Stimulated activated effector memory CD8-positive, alpha-beta T cell treated with anti-CD3 and anti-CD28 coated beads, Interleukin-12 subunit alpha, Interleukin-12 subunit beta, amount 100 ng/mL, for 72 hours (primary cell): ENCODE data around the gene RSPO3.

Experiments used
- ATAC-seq: fragments of 150-1000 bp; cut with Tn5 transposase; 2 replicates; pipeline ENCODE4 v1.10.0; 2021
- DNase-seq, 2 donors: peaks; one replicate each; pipeline ENCODE4 v3.0.0; 2021 to 2022; ENCODE audit warnings: low spot score in 2 of 2
- H3K27ac Mint-ChIP-seq: one replicate; pipeline ENCODE4 v1.8.0; 2022; ENCODE audit warnings: mild to moderate bottlenecking, mixed read lengths
- H3K36me3 Mint-ChIP-seq: one replicate; pipeline ENCODE4 v1.8.0; 2022; ENCODE audit warnings: mild to moderate bottlenecking, mixed read lengths
- H3K4me1 Mint-ChIP-seq: one replicate; pipeline ENCODE4 v1.8.0; 2022; ENCODE audit warnings: mixed read lengths
- H3K4me3 Mint-ChIP-seq: one replicate; pipeline ENCODE4 v1.8.0; 2022; ENCODE audit warnings: mild to moderate bottlenecking, mixed read lengths
- H3K9me3 Mint-ChIP-seq: one replicate; pipeline ENCODE4 v1.8.0; 2022; ENCODE audit warnings: mixed read lengths

RSPO3 gene, protein sequence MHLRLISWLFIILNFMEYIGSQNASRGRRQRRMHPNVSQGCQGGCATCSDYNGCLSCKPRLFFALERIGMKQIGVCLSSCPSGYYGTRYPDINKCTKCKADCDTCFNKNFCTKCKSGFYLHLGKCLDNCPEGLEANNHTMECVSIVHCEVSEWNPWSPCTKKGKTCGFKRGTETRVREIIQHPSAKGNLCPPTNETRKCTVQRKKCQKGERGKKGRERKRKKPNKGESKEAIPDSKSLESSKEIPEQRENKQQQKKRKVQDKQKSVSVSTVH

DNA sequence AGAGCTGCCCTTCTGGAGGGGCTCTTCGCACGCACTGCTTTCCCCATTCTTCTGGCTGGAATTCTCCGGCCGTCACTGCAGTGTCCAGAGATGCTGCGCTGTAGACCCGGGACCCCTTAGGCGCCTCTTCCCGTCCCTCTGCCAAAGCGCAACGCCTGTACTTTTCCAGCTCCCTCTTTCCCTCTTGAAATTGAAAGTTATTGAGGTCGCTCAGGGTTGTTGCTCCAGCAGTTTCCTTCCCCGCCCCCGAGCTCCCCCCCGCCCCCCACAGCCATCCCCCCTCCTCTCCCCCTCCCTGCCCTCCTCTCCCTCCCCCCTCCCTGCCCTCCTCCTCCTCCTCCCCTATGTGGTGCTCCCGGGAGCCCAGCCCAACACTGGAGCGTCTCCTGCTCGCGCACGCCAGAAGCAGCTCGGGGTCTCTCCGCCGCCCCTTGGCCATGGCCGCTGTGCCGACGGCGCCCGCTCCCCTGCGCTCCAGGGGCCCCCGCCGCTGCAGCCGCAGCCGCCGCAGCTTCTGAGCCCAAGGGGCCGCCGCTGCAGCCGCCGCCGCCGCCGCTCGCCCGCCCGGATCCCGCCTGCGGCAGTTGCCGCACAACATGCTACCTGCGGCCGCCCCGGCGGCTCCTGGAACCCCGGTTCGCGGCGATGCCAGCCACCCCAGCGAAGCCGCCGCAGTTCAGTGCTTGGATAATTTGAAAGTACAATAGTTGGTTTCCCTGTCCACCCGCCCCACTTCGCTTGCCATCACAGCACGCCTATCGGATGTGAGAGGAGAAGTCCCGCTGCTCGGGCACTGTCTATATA is at the start of gene RSPO3:
RSPO3 (plus strand) TSS at position 374 of the 804 bp plus-strand sequence. CDS start 522 bp downstream, outside the sequence.
- Mint-ChIP-seq H3K9me3 (no peaks in the 10 kb centered on the region), H3K4me1 (peaks cover 17% of the 10 kb centered on the region), H3K36me3 (no peaks in the 10 kb centered on the region), H3K27ac (no peak within 1 kb of the TSS), H3K4me3 (peak within 1 kb of the TSS; percentile 63)
- ATAC-seq (no peak), DNase-seq (peak in 1 of 2 donors; percentile 51)

DNA sequence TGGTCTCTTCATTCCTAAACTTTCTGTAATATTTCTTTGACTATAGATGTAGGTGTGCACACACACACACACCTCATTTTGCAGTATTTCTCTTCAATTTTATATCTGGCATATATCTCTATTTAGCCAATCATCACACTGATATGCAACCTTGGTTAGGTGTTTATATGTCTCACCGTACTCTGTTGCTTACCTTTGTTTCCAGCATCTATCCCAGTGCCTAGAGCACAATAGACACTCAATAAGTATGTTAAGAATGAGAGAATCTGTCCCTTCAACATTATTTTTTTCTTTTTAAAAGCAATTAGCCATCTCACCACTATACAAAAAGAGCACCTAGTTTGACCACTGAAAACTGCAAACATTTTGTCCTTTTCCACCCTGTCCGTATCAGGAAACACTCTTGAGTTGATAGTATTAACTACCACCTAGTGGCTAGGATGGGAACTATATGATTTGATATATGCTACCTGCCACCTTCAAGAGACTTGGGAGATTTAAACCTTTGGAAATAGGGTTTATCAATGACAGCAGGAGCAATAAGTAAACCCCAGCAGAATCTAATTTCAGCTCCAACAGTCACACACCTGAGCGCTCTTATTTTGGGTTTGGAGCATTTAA is 48.7 kb upstream of the RSPO3 start:
- H3K9me3 Mint-ChIP-seq = no peaks in the 10 kb centered on the region
- no peak overlapping the region for H3K4me3 Mint-ChIP-seq
- ATAC-seq = no peak
- no peak overlapping the region for H3K27ac Mint-ChIP-seq
- no peaks in the 10 kb centered on the region for H3K36me3 Mint-ChIP-seq
- DNase-seq = no peak
- H3K4me1 Mint-ChIP-seq = no peaks in the 10 kb centered on the region

DNA sequence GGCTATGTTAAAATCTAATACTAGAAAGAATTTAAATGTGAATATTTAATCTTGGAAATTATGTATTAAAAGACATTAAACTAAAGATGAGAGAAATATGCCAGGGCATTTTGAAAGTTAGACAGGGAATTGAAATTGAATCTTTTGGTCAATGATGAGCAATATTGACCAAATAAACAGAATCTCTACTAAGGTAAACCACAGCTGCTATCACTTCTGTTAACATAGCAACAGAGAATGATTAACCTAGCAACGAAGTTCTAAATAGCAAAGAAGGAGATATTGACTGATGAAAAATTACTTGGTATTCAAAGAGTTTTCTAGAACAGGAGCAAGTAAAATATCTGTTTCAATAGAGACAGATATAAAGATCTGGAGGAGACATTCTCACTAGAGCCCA is 45.2 kb upstream of the RSPO3 start:
- no peaks in the 10 kb centered on the region for H3K9me3 Mint-ChIP-seq
- ATAC-seq (no peak), DNase-seq (no peak)
- H3K36me3 Mint-ChIP-seq = no peaks in the 10 kb centered on the region
- no peaks in the 10 kb centered on the region for H3K4me1 Mint-ChIP-seq
- no peak overlapping the region for H3K27ac Mint-ChIP-seq
- no peak overlapping the region for H3K4me3 Mint-ChIP-seq

DNA sequence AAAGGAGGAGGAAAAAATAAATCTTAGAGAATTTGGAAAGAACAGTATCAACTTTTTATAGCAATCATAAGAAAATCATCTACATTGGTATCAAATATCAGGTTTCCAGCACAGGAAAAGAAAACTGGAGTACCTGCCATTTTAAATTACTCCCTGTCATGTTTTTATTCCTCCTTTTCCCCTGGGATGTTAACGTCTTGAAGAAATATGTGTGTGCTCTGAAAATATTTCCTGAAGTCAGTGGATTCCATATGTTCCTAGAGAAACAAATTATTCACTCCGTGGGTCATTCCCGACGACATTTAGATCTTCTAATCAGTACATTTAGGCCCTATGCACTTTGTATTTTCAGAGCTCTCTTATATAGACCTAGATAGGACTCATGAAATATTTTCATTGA is 42.0 kb upstream of the RSPO3 start:
- Mint-ChIP-seq H3K36me3 (no peaks in the 10 kb centered on the region), H3K9me3 (no peaks in the 10 kb centered on the region), H3K4me3 (no peak overlapping the region), H3K27ac (no peak overlapping the region), H3K4me1 (no peaks in the 10 kb centered on the region)
- ATAC-seq = no peak
- DNase-seq = no peak

DNA sequence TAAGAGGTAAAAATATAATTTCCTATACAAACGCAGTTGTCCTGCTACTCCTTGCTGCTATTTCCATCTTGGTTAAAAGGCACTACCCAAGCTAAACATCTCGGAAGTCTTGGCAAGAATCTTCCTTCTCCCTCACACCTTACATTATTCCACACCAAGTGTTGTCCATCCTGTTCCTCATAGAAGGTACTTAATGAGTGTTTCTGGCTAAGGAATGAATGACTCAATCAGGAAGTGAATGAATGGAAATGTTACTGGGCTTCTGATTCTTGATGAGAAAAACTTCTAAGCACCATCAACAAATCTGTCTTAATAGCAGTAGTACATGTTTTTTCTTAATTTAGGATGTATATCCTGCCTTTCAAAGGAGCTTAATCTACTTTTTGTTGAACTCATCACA is 40.6 kb upstream of the RSPO3 start:
- Mint-ChIP-seq H3K4me1 (no peaks in the 10 kb centered on the region), H3K27ac (no peak overlapping the region), H3K4me3 (no peak overlapping the region), H3K9me3 (no peaks in the 10 kb centered on the region), H3K36me3 (no peaks in the 10 kb centered on the region)
- DNase-seq (no peak), ATAC-seq (no peak)

DNA sequence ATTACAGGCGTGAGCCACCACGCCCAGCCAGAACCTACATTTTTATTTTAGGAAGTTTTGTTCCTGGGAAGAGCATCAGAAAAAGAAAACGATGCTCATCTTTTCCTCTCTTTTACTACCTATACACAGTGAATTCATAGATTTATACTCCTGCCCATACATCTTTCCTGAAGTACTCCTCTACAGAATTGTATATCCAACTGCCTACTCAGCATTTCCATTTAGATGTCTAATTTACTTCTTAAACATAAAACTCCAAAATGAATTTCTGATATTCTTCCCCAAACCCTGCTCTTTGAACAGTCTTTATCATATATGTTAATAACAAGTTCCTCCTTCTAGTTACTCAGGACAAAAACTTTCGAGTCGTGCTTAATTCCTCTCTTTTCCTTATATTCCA is 39.8 kb upstream of the RSPO3 start:
- Mint-ChIP-seq H3K4me1 (no peaks in the 10 kb centered on the region), H3K4me3 (no peak overlapping the region), H3K27ac (no peak overlapping the region), H3K36me3 (no peaks in the 10 kb centered on the region), H3K9me3 (no peaks in the 10 kb centered on the region)
- no peak for DNase-seq
- no peak for ATAC-seq

DNA sequence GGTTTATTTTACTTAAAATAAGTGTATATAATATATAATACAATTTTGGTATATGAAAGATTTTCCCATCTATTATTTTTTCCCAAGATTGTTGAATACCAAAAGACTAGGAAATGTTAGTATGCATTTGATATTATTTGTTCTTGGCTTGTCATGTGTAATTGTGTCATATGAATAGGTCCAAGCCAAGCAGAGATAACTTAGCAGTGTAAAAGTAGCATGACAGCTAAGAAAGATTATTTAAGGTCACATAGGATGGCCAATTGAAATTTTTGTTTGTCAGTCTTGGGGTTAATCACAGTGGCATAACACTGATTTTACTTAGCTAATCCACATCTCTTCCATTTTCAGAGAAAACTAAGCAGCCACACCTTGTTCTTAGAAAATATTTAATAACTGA is 38.8 kb upstream of the RSPO3 start:
- DNase-seq (no peak), ATAC-seq (no peak)
- Mint-ChIP-seq H3K9me3 (no peaks in the 10 kb centered on the region), H3K36me3 (no peaks in the 10 kb centered on the region), H3K4me3 (no peak overlapping the region), H3K4me1 (no peaks in the 10 kb centered on the region), H3K27ac (no peak overlapping the region)

DNA sequence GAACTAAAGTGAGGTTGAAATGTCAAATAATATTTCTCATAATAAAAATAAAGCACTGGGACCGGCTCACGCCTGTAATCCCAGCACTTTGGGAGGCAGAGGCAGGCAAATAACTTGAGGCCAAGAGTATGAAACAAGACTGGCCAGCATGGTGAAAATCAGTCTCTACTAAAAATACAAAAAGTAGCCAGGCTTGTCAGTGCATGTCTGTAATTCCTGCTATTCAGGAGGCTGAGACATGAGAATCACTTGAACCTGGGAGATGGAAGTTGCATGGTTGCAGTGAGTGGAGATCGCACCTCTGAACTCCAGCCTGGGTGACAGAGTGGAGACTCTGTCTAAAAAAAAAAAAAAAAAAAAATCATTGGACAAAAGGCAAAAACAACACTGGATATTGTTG is 38.4 kb upstream of the RSPO3 start:
- Mint-ChIP-seq H3K27ac (no peak overlapping the region), H3K9me3 (no peaks in the 10 kb centered on the region), H3K36me3 (no peaks in the 10 kb centered on the region), H3K4me1 (no peaks in the 10 kb centered on the region), H3K4me3 (no peak overlapping the region)
- no peak for ATAC-seq
- DNase-seq = no peak

DNA sequence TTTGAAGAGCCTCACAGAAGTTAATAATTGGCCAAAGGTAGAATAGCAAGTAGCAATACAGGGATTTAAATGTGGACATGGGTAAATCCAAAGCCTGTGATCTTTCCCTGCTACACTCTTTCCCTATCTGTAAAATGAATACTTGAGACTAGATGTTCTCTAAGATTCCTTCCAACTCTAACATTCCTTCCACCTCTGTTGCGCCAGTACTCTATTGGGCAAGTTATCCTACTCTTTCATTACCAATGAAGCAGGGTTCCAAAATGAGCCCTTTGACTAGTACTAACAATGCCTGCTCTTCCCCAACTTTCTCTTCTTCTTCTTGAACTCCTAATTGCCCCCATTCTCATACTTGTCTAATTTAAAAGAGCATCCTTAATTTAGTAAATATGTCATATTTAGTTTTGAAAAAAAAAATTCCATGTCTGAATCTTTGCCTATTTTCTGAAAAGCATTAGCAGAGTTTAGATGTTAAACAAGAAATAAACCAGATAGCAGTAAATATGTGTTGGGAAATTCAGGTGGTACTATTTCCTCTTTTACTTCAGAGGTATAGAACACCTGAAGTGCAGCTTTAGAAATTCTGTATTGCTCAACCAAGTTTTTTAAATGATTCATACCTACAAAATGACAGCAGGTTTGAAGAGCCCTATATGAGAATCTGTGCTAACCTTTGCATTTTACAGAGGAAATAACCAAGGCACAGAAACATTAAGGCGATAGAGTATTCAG is 35.1 kb upstream of the RSPO3 start:
- DNase-seq (no peak), ATAC-seq (no peak)
- no peak overlapping the region for H3K27ac Mint-ChIP-seq
- no peaks in the 10 kb centered on the region for H3K4me1 Mint-ChIP-seq
- no peaks in the 10 kb centered on the region for H3K36me3 Mint-ChIP-seq
- no peak overlapping the region for H3K4me3 Mint-ChIP-seq
- H3K9me3 Mint-ChIP-seq = no peaks in the 10 kb centered on the region

DNA sequence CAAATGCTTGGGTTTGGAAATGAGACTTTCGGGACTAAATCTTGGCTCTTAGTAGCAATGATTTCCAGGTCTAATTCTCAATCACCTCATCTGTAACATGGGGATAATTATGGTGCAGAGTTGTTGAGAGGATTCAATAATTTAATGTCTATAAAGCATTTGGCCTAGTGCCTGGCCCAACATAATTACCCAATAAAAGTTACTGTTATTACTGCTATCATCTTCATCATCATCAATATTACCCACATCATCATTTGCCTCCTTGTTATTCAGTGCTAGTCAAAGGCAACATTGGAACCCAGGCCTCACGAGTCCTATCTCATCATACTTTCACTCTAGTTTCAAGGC is 34.5 kb upstream of the RSPO3 start:
- Mint-ChIP-seq H3K27ac (no peak overlapping the region), H3K36me3 (no peaks in the 10 kb centered on the region), H3K4me1 (no peaks in the 10 kb centered on the region), H3K9me3 (no peaks in the 10 kb centered on the region), H3K4me3 (no peak overlapping the region)
- DNase-seq (no peak), ATAC-seq (no peak)

DNA sequence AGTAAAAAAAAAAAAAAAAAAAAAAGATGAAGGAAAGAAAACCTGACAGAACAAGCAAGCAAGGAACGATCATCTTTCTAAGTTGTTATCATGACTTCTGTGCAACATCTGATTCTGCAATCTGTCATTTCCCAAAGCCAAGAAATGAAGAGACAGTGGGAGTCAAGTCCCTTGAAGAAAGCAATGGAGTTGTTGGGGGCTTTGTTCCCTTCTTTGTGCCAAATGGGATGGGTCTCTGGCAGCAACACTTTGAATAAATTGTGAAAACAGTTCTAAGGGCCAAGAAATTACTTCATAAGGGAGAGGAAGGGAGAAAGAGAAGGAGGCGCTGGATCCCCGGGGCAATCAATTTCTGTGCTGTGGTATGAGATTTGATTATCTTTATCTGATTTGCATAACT is 33.3 kb upstream of the RSPO3 start:
- H3K9me3 Mint-ChIP-seq = no peaks in the 10 kb centered on the region
- H3K4me3 Mint-ChIP-seq = no peak overlapping the region
- no peaks in the 10 kb centered on the region for H3K36me3 Mint-ChIP-seq
- no peak for DNase-seq
- no peaks in the 10 kb centered on the region for H3K4me1 Mint-ChIP-seq
- no peak overlapping the region for H3K27ac Mint-ChIP-seq
- no peak for ATAC-seq

DNA sequence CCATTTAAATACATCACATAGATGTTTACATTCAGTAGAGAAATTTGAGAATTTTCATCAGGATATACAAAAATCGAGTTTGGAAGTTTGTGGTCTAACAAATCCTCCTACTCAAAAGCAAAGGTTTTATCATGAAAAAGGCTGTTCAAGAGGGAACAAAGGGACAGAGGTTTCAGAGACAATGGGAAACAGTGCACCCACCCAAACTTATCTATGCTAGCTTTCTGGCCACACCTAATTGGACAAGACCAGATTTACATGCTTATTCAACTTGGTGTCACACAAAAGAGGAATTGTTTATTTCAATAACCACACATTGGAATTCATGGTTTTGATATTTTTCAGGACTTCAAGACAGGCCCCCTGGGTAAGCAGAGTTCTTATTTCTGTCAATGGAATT is 28.4 kb upstream of the RSPO3 start:
- Mint-ChIP-seq H3K4me1 (no peaks in the 10 kb centered on the region), H3K9me3 (no peaks in the 10 kb centered on the region), H3K4me3 (no peak overlapping the region), H3K27ac (no peak overlapping the region), H3K36me3 (no peaks in the 10 kb centered on the region)
- ATAC-seq (no peak), DNase-seq (no peak)

DNA sequence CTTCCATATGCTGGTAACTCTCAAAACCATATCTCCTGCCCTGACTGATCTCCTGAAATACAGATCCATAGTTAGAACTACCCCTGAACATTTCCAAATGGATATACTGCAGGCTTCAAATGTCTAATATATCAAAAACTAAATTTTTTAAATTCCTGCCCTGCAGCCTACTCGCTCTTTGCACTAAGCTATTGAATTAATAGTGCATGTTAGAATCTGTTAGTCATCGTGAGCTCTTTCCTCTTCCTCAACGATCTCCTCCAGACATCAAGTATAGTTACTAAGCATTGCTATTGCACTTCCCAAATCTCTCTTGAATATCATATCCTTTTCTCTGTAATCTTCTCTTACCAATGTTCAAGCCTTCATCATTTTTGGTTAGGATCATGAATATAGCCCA is 26.0 kb upstream of the RSPO3 start:
- no peak overlapping the region for H3K4me3 Mint-ChIP-seq
- no peaks in the 10 kb centered on the region for H3K9me3 Mint-ChIP-seq
- DNase-seq (no peak), ATAC-seq (no peak)
- H3K27ac Mint-ChIP-seq = no peak overlapping the region
- H3K36me3 Mint-ChIP-seq = no peaks in the 10 kb centered on the region
- no peaks in the 10 kb centered on the region for H3K4me1 Mint-ChIP-seq

DNA sequence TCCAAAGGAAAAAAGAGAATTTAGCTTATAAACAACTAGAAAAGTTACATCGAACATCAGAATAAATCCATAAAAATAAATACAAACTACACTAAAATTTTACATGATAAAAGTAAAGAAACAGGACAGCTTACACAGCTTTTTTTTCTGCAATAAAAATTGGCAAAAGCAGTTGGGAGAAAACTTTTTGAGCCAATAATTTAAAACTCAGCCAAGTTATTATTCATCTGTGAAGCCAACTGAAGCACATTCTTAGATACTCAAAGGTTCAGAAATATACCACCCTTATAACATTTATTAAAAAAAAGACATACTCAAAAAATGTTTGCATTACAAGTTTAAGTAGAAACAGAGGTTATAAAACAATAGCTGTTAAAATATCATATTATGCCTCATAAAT is 23.7 kb upstream of the RSPO3 start:
- no peak overlapping the region for H3K4me3 Mint-ChIP-seq
- no peaks in the 10 kb centered on the region for H3K9me3 Mint-ChIP-seq
- DNase-seq = no peak
- ATAC-seq = no peak
- H3K27ac Mint-ChIP-seq = no peak overlapping the region
- no peaks in the 10 kb centered on the region for H3K4me1 Mint-ChIP-seq
- no peaks in the 10 kb centered on the region for H3K36me3 Mint-ChIP-seq

DNA sequence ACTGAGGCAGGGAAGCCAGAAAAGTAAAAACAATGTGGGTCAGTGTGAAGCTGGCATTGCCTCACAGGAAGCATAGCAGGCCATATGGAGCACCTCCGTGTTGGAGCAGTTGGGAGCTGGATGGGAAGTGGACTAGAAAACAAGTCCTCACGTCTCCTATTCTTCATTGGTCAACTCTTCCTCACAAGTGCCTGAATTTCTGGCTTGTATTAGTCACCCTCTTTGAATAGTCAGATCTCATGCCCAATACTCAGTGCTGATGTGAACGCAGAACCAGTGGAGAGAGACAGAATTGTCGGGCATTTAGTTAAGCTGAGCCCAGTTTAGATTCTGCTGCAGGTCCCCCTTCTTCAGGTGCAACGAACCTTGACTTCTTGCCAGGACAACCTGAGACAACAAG is 22.3 kb upstream of the RSPO3 start:
- no peaks in the 10 kb centered on the region for H3K9me3 Mint-ChIP-seq
- ATAC-seq (no peak), DNase-seq (no peak)
- no peak overlapping the region for H3K27ac Mint-ChIP-seq
- H3K36me3 Mint-ChIP-seq = no peaks in the 10 kb centered on the region
- H3K4me3 Mint-ChIP-seq = no peak overlapping the region
- H3K4me1 Mint-ChIP-seq = no peaks in the 10 kb centered on the region
